ENCODE results near the gene EMC1. TPM values are rescaled to one million over a fixed set of nuclear protein-coding genes. Genes with fewer than 3 reads are reported as not detected.
"Not testable (repeated sequence)": the region's sequence is repeated elsewhere in the genome, so short reads cannot be mapped to it uniquely, and the experiment has no call there.

EMC1 gene
- total RNA-seq, 4 donors from 2014 or later, result 16.2 to 43.1 (median 36.1) TPM

- no peaks in the 10 kb centered on the region for H3K27me3 ChIP-seq
- H3K36me3 ChIP-seq, result peaks cover 40 to 98% (median 92%) of the 10 kb centered on the region in 4 donors
- no peak for DNase-seq (ENCODE audit: extremely low spot score)
Measured at GRCh38 chr1:19220991-19221390, 30.3 kb downstream of the EMC1 start.

GRCh38 chr1:19220080-19220846 is 31.1 kb downstream of the EMC1 start:
- intact Hi-C loops (cut with DNase I), result no loop called here
- Histone ChIP-seq H3K27ac (replicated peaks in 1 of 4) (peak overlapping the region; percentile 20 to 37 (median 24)), H3K36me3 (peaks cover 38 to 97% (median 86%) of the 10 kb centered on the region in 4 donors), H3K9me3 (no peaks in the 10 kb centered on the region), H3K4me1 (peaks cover 0 to 15% (median 10%) of the 10 kb centered on the region in 4 donors), H3K27me3 (no peaks in the 10 kb centered on the region), H3K4me3 (no peak overlapping the region)
- TF ChIP-seq POLR2A (IDR thresholded peaks at IDR 0.05; ENCODE audit: low read depth), result no peak
- TF ChIP-seq CTCF (IDR thresholded peaks at IDR 0.05), result no peak
- no peak for TF ChIP-seq POLR2AphosphoS5 (IDR thresholded peaks at IDR 0.05)
- no peak for TF ChIP-seq EP300 (IDR thresholded peaks at IDR 0.05)
- WGBS, result 86% methylated on average over 8 of the region's 8 CpGs
- DNase-seq (ENCODE audit: extremely low spot score), result no peak

More at GRCh38 chr1:19220991-19221390, 30.3 kb downstream of the EMC1 start:
- Histone ChIP-seq H3K9me3 (no peaks in the 10 kb centered on the region), H3K4me3 (no peak overlapping the region), H3K4me1 (peaks cover 0 to 15% (median 10%) of the 10 kb centered on the region in 4 donors), H3K27ac (replicated peaks in 1 of 4) (peak overlapping the region in 2 of 4 donors; percentile 26 to 37)
- intact Hi-C loops (cut with DNase I), result no loop called here
- 64% methylated on average over 7 of the region's 7 CpGs for WGBS
- no peak for TF ChIP-seq EP300 (IDR thresholded peaks at IDR 0.05)
- TF ChIP-seq POLR2AphosphoS5 (IDR thresholded peaks at IDR 0.05), result peak; percentile 17 to 53

GRCh38 chr1:19219451-19219850 is 31.9 kb downstream of the EMC1 start:
- peaks cover 0 to 15% (median 10%) of the 10 kb centered on the region in 4 donors for H3K4me1 ChIP-seq
- H3K27ac ChIP-seq (replicated peaks in 1 of 4), result peak overlapping the region; percentile 8 to 37 (median 24)
- no peak overlapping the region for H3K4me3 ChIP-seq
- no peak for TF ChIP-seq POLR2AphosphoS5 (IDR thresholded peaks at IDR 0.05)
- TF ChIP-seq POLR2A (IDR thresholded peaks at IDR 0.05; ENCODE audit: low read depth), result no peak
- no peak for TF ChIP-seq EP300 (IDR thresholded peaks at IDR 0.05)
- no peaks in the 10 kb centered on the region for H3K27me3 ChIP-seq
- DNase-seq (ENCODE audit: extremely low spot score), result no peak
- intact Hi-C loops (cut with DNase I), result no loop called here
- H3K9me3 ChIP-seq, result no peaks in the 10 kb centered on the region
- WGBS, result 71% methylated on average over 6 of the region's 7 CpGs
- peaks cover 37 to 93% (median 80%) of the 10 kb centered on the region in 4 donors for H3K36me3 ChIP-seq

GRCh38 chr1:19216585-19216984 is 34.7 kb downstream of the EMC1 start:
- H3K4me3 ChIP-seq; intact Hi-C loops (cut with DNase I); H3K9me3 ChIP-seq; DNase-seq (ENCODE audit: extremely low spot score); H3K27ac ChIP-seq (replicated peaks in 1 of 4); H3K27me3 ChIP-seq: not testable (repeated sequence)
- 98% methylated on average over 4 of the region's 4 CpGs for WGBS
- peaks cover 12 to 75% (median 64%) of the 10 kb centered on the region in 4 donors for H3K36me3 ChIP-seq
- peaks cover 10 to 28% (median 20%) of the 10 kb centered on the region in 4 donors for H3K4me1 ChIP-seq

GRCh38 chr1:19213580-19213979 is 37.7 kb downstream of the EMC1 start:
- Histone ChIP-seq H3K27ac (replicated peaks in 1 of 4) (no peak overlapping the region), H3K9me3 (no peaks in the 10 kb centered on the region), H3K27me3 (no peaks in the 10 kb centered on the region), H3K4me3 (no peak overlapping the region), H3K4me1 (peaks cover 24 to 30% (median 26%) of the 10 kb centered on the region in 4 donors), H3K36me3 (peaks cover 0 to 45% (median 35%) of the 10 kb centered on the region in 4 donors)
- TF ChIP-seq CTCF (IDR thresholded peaks at IDR 0.05), result no peak
- no peak for TF ChIP-seq POLR2AphosphoS5 (IDR thresholded peaks at IDR 0.05)
- TF ChIP-seq POLR2A (IDR thresholded peaks at IDR 0.05; ENCODE audit: low read depth), result no peak
- no peak for DNase-seq (ENCODE audit: extremely low spot score)
- intact Hi-C loops (cut with DNase I), result no loop called here
- WGBS, result 100% methylated on average over 1 of the region's 1 CpG

- Histone ChIP-seq H3K4me3 (no peak overlapping the region), H3K9me3 (no peaks in the 10 kb centered on the region), H3K27ac (replicated peaks in 1 of 4) (no peak overlapping the region), H3K4me1 (peaks cover 38 to 44% (median 40%) of the 10 kb centered on the region in 4 donors), H3K27me3 (no peaks in the 10 kb centered on the region), H3K36me3 (peaks cover 0 to 31% (median 23%) of the 10 kb centered on the region in 4 donors)
- intact Hi-C loops (cut with DNase I), result no loop called here
- TF ChIP-seq POLR2AphosphoS5 (IDR thresholded peaks at IDR 0.05), result no peak
- no peak for TF ChIP-seq EP300 (IDR thresholded peaks at IDR 0.05)
- TF ChIP-seq POLR2A (IDR thresholded peaks at IDR 0.05; ENCODE audit: low read depth), result no peak
- no peak for TF ChIP-seq CTCF (IDR thresholded peaks at IDR 0.05)
- no peak for DNase-seq (ENCODE audit: extremely low spot score)
Measured at GRCh38 chr1:19212167-19212566, 39.2 kb downstream of the EMC1 start.
